Measurements from ENCODE around the gene SZT2.

The SZT2 gene

DNA sequence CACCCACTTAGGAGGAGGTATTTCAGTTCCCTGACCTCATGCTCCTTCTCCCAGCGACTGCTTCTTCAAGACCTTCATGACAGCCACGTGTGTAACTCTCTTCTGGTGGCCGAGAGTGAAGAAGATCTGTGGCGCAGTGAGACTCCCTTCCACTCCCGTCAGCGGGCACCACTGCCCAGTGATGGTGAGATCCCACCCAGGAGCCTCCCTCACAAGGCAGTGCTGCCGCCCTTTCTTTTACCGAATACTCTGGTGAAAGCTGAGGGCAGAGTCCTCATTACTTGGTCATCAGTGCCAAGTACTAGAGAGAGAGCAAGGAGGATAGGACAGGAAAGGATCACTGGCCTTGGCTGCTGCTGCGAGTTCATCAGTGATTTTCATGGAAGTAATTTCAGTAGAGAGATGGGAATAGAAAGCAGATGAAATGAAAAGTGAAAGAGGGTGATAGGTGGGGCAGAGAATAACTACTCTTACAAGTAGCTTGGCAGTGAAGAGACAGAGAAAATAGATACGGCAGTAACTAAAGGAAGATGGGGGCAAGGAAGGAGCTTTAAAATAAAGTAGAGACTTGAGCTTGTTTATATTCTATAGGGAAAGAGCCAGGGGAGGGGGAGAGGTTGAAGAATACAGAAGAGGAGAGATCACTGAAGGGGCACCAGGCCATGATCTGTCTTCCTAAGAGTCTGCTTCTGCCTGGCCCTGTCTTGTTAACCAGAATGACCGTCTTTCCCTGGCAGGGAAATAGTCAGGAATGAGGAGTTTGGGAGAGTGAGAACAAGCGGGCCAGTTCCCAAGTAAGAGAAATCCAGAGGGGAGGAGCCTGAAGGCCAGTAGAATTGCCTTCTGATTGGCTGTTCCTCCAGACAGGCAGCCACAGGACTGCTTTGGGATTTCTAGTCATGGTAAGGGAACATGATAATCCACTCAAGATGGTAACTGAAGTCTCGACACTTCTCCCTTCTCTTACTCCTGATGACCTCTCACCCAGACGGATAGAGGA, 45.7 kb downstream of the SZT2 start:
- Histone ChIP-seq H3K27me3 (replicated peaks in 2 of 5; ENCODE audit: control insufficient read depth in 4 of 5, insufficient read depth in 5 of 5, low read length in 4 of 5) (no peaks in the 10 kb centered on the region), H3K27ac (ENCODE audit: insufficient read depth in 1 of 2, low read depth in 1 of 2, low read length in 2 of 2, poor library complexity in 1 of 2, severe bottlenecking in 2 of 2) (no peak overlapping the region), H3K4me3 (ENCODE audit: control insufficient read depth in 1 of 7, extremely low read depth in 1 of 7, insufficient read depth in 4 of 7, low read depth in 2 of 7, low read length in 6 of 7) (no peak overlapping the region), H3K4me1 (ENCODE audit: control extremely low read depth in 1 of 4, control insufficient read depth in 4 of 4, insufficient read depth in 4 of 4, low read length in 3 of 4) (no peaks in the 10 kb centered on the region), H3K36me3 (ENCODE audit: control insufficient read depth in 4 of 4, insufficient read depth in 4 of 4, low read length in 3 of 4) (peaks cover 23 to 96% (median 85%) of the 10 kb centered on the region in 4 experiments), H3K9me3 (ENCODE audit: control extremely low read depth in 1 of 5, control insufficient read depth in 4 of 5, insufficient read depth in 2 of 5, low read depth in 1 of 5, low read length in 4 of 5) (no peaks in the 10 kb centered on the region)
- WGBS (ENCODE audit: insufficient coverage) = 97% methylated on average over 12 of the region's 14 CpGs
- ChIA-PET CTCF (interaction anchor here (1.5 to 2.2 kb wide), 2 partner anchors 21 to 209 kb away, joined by 3 to 6 read pairs; no protein-coding TSS in a partner anchor), POLR2A (no interaction called here)
- no peak for DNase-seq

DNA sequence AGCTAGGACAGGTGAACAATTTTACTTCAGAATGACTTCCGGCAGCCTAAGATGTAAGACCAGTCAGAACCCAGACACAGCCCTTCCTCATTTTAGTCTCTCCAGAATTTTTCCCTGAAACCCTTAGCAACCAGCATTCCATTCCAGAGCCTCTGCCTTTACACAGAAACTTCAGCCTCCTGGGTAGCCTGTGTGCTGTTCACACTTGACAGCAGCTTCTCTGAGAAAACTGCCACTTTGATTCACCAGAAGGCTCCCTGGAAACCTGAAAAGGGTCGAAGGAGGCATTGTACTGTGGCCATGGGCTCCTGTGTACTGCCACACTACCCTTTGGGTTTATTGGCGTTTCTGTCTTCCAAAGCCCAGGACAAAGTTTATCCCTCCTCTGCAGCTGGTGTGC, 46.7 kb downstream of the SZT2 start:
- no peaks in the 10 kb centered on the region for H3K27me3 ChIP-seq (replicated peaks in 2 of 5; ENCODE audit: control insufficient read depth in 4 of 5, insufficient read depth in 5 of 5, low read length in 4 of 5)
- ChIA-PET CTCF (no interaction called here), POLR2A (no interaction called here)
- DNase-seq = no peak
- no peaks in the 10 kb centered on the region for H3K4me1 ChIP-seq (ENCODE audit: control extremely low read depth in 1 of 4, control insufficient read depth in 4 of 4, insufficient read depth in 4 of 4, low read length in 3 of 4)
- H3K27ac ChIP-seq (ENCODE audit: insufficient read depth in 1 of 2, low read depth in 1 of 2, low read length in 2 of 2, poor library complexity in 1 of 2, severe bottlenecking in 2 of 2) = no peak overlapping the region
- 94% methylated on average over 2 of the region's 3 CpGs for WGBS (ENCODE audit: insufficient coverage)
- peaks cover 21 to 96% (median 82%) of the 10 kb centered on the region in 4 experiments for H3K36me3 ChIP-seq (ENCODE audit: control insufficient read depth in 4 of 4, insufficient read depth in 4 of 4, low read length in 3 of 4)
- no peaks in the 10 kb centered on the region for H3K9me3 ChIP-seq (ENCODE audit: control extremely low read depth in 1 of 5, control insufficient read depth in 4 of 5, insufficient read depth in 2 of 5, low read depth in 1 of 5, low read length in 4 of 5)
- no peak overlapping the region for H3K4me3 ChIP-seq (ENCODE audit: control insufficient read depth in 1 of 7, extremely low read depth in 1 of 7, insufficient read depth in 4 of 7, low read depth in 2 of 7, low read length in 6 of 7)

DNA sequence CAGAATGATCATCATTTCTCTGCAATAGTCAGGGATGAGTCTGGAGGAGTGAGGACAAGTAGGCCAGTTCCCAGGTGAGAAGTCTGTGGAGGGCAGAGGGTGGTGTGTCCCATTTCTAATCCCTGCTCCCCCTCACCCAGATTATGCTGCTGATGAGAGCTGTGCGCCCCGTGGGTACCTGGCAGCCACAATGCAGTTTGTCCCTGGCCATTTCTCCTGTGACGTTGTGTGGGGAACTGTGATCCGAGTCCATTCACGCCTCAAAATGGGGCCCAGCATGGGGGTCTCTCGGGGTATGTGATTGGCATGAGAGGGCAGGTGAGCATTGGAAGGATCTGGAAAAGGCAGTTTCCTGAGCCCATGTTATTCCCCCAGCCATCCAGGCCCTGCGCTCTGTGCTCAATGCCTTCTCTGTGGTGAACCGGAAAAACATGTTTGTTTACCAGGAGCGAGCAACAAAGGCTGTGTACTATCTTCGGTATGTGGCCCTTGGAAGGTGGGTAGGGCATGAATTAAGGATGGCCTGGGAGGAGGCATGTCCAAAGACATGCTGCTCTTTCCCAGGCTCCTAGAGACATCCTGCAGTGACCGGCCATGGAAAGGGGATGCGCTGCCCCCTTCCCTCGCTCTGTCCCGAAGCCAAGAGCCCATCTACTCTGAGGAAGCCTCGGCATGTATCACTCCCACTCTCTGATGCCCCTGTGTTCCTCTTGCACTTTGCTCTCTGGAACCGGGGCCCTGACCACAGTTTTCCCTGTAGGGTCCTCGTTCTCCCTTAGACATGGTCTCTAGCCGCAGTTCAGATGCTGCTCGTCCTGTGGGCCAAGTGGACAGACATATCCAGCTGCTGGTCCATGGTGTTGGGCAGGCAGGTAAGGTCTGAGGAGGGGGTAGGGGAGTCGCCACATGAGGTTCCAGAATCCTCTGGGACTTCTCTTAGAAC, 47.6 kb downstream of the SZT2 start:
- POLR2A ChIA-PET = no interaction called here
- 97% methylated on average over 16 of the region's 20 CpGs for WGBS (ENCODE audit: insufficient coverage)

GRCh38 chr1:43438006-43438405, 48.3 kb downstream of the SZT2 start:
- Histone ChIP-seq H3K27ac (ENCODE audit: insufficient read depth in 1 of 2, low read depth in 1 of 2, low read length in 2 of 2, poor library complexity in 1 of 2, severe bottlenecking in 2 of 2) (no peak overlapping the region), H3K4me1 (ENCODE audit: control extremely low read depth in 1 of 4, control insufficient read depth in 4 of 4, insufficient read depth in 4 of 4, low read length in 3 of 4) (no peaks in the 10 kb centered on the region), H3K27me3 (replicated peaks in 2 of 5; ENCODE audit: control insufficient read depth in 4 of 5, insufficient read depth in 5 of 5, low read length in 4 of 5) (no peaks in the 10 kb centered on the region), H3K36me3 (ENCODE audit: control insufficient read depth in 4 of 4, insufficient read depth in 4 of 4, low read length in 3 of 4) (peaks cover 20 to 94% (median 79%) of the 10 kb centered on the region in 4 experiments), H3K4me3 (ENCODE audit: control insufficient read depth in 1 of 7, extremely low read depth in 1 of 7, insufficient read depth in 4 of 7, low read depth in 2 of 7, low read length in 6 of 7) (no peak overlapping the region), H3K9me3 (ENCODE audit: control extremely low read depth in 1 of 5, control insufficient read depth in 4 of 5, insufficient read depth in 2 of 5, low read depth in 1 of 5, low read length in 4 of 5) (no peaks in the 10 kb centered on the region)
- POLR2A ChIA-PET = interaction anchor here (1.0 kb wide), 1 partner anchor 9 kb away, joined by 4 read pairs; no protein-coding TSS in a partner anchor
- 100% methylated on average over 2 of the region's 3 CpGs for WGBS (ENCODE audit: insufficient coverage)
- CTCF ChIA-PET = interaction anchor here (1.8 kb wide), 1 partner anchor 211 kb away, joined by 3 read pairs; no protein-coding TSS in a partner anchor
- DNase-seq = no peak

More for the DNA sequence above, 47.6 kb downstream of the SZT2 start:
- CTCF ChIA-PET = no interaction called here
- H3K27ac ChIP-seq (ENCODE audit: insufficient read depth in 1 of 2, low read depth in 1 of 2, low read length in 2 of 2, poor library complexity in 1 of 2, severe bottlenecking in 2 of 2) = no peak overlapping the region
- no peak for DNase-seq
- no peaks in the 10 kb centered on the region for H3K4me1 ChIP-seq (ENCODE audit: control extremely low read depth in 1 of 4, control insufficient read depth in 4 of 4, insufficient read depth in 4 of 4, low read length in 3 of 4)
- no peaks in the 10 kb centered on the region for H3K27me3 ChIP-seq (replicated peaks in 2 of 5; ENCODE audit: control insufficient read depth in 4 of 5, insufficient read depth in 5 of 5, low read length in 4 of 5)
- H3K36me3 ChIP-seq (ENCODE audit: control insufficient read depth in 4 of 4, insufficient read depth in 4 of 4, low read length in 3 of 4) = peaks cover 20 to 94% (median 79%) of the 10 kb centered on the region in 4 experiments
- H3K9me3 ChIP-seq (ENCODE audit: control extremely low read depth in 1 of 5, control insufficient read depth in 4 of 5, insufficient read depth in 2 of 5, low read depth in 1 of 5, low read length in 4 of 5) = no peaks in the 10 kb centered on the region
- H3K4me3 ChIP-seq (ENCODE audit: control insufficient read depth in 1 of 7, extremely low read depth in 1 of 7, insufficient read depth in 4 of 7, low read depth in 2 of 7, low read length in 6 of 7) = no peak overlapping the region

- POLR2A ChIA-PET = interaction anchor here (1.0 kb wide), 1 partner anchor 10 kb away, joined by 4 read pairs; no protein-coding TSS in a partner anchor
- H3K4me3 ChIP-seq (ENCODE audit: control insufficient read depth in 1 of 7, extremely low read depth in 1 of 7, insufficient read depth in 4 of 7, low read depth in 2 of 7, low read length in 6 of 7) = no peak overlapping the region
- WGBS (ENCODE audit: insufficient coverage) = 99% methylated on average over 8 of the region's 8 CpGs
- no peaks in the 10 kb centered on the region for H3K4me1 ChIP-seq (ENCODE audit: control extremely low read depth in 1 of 4, control insufficient read depth in 4 of 4, insufficient read depth in 4 of 4, low read length in 3 of 4)
- CTCF ChIA-PET = interaction anchor here (1.8 kb wide), 1 partner anchor 211 kb away, joined by 3 read pairs; no protein-coding TSS in a partner anchor
- no peak for DNase-seq
- H3K36me3 ChIP-seq (ENCODE audit: control insufficient read depth in 4 of 4, insufficient read depth in 4 of 4, low read length in 3 of 4) = peaks cover 20 to 96% (median 79%) of the 10 kb centered on the region in 4 experiments
- H3K27me3 ChIP-seq (replicated peaks in 2 of 5; ENCODE audit: control insufficient read depth in 4 of 5, insufficient read depth in 5 of 5, low read length in 4 of 5) = no peaks in the 10 kb centered on the region
- no peaks in the 10 kb centered on the region for H3K9me3 ChIP-seq (ENCODE audit: control extremely low read depth in 1 of 5, control insufficient read depth in 4 of 5, insufficient read depth in 2 of 5, low read depth in 1 of 5, low read length in 4 of 5)
- H3K27ac ChIP-seq (ENCODE audit: insufficient read depth in 1 of 2, low read depth in 1 of 2, low read length in 2 of 2, poor library complexity in 1 of 2, severe bottlenecking in 2 of 2) = no peak overlapping the region
Observed at GRCh38 chr1:43438576-43438952, 48.9 kb downstream of the SZT2 start.

- Histone ChIP-seq H3K4me3 (ENCODE audit: control insufficient read depth in 1 of 7, extremely low read depth in 1 of 7, insufficient read depth in 4 of 7, low read depth in 2 of 7, low read length in 6 of 7) (no peak overlapping the region), H3K4me1 (ENCODE audit: control extremely low read depth in 1 of 4, control insufficient read depth in 4 of 4, insufficient read depth in 4 of 4, low read length in 3 of 4) (no peaks in the 10 kb centered on the region), H3K27me3 (replicated peaks in 2 of 5; ENCODE audit: control insufficient read depth in 4 of 5, insufficient read depth in 5 of 5, low read length in 4 of 5) (no peaks in the 10 kb centered on the region), H3K27ac (ENCODE audit: insufficient read depth in 1 of 2, low read depth in 1 of 2, low read length in 2 of 2, poor library complexity in 1 of 2, severe bottlenecking in 2 of 2) (no peak overlapping the region), H3K9me3 (ENCODE audit: control extremely low read depth in 1 of 5, control insufficient read depth in 4 of 5, insufficient read depth in 2 of 5, low read depth in 1 of 5, low read length in 4 of 5) (no peaks in the 10 kb centered on the region), H3K36me3 (ENCODE audit: control insufficient read depth in 4 of 4, insufficient read depth in 4 of 4, low read length in 3 of 4) (peaks cover 20 to 96% (median 77%) of the 10 kb centered on the region in 4 experiments)
- no peak for DNase-seq
- ChIA-PET POLR2A (interaction anchor here (1.0 kb wide), 1 partner anchor 11 kb away, joined by 4 read pairs; no protein-coding TSS in a partner anchor), CTCF (interaction anchor here (1.3 to 1.8 kb wide), 2 partner anchors 24 to 212 kb away, joined by 3 read pairs; no protein-coding TSS in a partner anchor)
- WGBS (ENCODE audit: insufficient coverage) = 97% methylated on average over 6 of the region's 10 CpGs
Observed at GRCh38 chr1:43438953-43439581, 49.4 kb downstream of the SZT2 start.

Data from common myeloid progenitor, CD34-positive (primary cell).